ENCODE data around the gene TXNL4B.

The TXNL4B gene

DNA sequence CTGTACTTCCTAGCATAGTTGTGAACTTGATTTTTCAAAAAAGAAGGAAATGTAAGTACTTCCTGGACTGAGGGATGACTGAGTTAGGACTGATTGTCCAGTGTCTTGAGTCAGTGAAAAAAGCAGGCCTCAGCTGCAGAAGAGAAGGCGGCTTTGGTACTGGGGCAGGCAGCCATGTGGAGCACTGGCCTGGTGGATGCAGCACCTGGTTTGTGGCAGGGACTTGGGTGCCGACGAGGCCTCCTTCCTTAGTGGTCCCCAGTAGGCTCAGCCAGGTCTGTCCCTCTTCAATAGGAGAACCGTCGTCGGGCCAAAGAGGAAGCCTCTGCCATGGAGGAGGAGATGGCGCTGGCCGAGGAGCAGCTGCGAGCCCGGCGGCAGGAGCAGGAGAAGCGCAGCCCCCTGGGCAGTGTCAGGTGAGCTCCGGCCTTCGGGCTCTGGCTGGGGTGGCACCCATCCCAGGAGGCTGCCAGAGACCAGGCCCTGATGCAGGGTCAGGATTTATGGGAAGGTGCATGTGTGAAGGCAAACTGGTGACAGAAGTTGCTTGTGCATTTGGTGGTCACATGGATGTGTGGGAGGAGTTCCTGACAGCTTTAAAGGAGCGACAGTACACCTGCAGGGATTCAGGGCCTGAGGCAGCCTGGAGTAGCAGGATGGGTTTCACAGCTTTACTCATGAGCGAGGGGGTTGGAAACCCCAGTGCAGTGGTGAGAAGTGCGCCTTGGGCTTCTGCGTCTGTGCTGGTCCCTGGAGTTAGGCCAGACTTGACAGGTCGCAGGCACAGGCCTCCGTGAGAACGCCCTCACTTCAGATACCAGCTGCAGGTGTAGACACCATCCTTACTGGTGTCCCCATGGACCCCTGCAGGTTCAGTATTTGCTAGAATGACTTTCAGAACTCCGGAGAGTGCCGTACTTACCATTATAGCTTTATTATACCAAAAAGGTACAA lies 17.5 kb upstream of the TXNL4B start:
- H3K4me3 ChIP-seq (ENCODE audit: low read depth, low read length) = no peak overlapping the region
- H3K9me3 ChIP-seq (ENCODE audit: control insufficient read depth, insufficient read depth, low read depth, low read length) = no peaks in the 10 kb centered on the region
- H3K27ac ChIP-seq (ENCODE audit: extremely low read depth, low read depth, low read length) = no peak overlapping the region
- ChIA-PET POLR2A (no interaction called here), CTCF (interaction anchor here (0.5 to 1.1 kb wide), 2 partner anchors 16 to 42 kb away, joined by 3 read pairs; no protein-coding TSS in a partner anchor)
- H3K4me1 ChIP-seq (ENCODE audit: control insufficient read depth, insufficient read depth, low read length) = no peaks in the 10 kb centered on the region
- peaks cover 4 to 77% of the 10 kb centered on the region in 2 experiments; a peak in 2 of 3 replicates for H3K36me3 ChIP-seq (ENCODE audit: control insufficient read depth in 2 of 2, insufficient read depth in 1 of 2, low read length in 2 of 2)
- TF ChIP-seq ZSCAN16 (tag by site-specific recombination; IDR thresholded peaks at IDR 0.05) (no peak), ZFHX2 (tag by site-specific recombination; conservative IDR thresholded peaks at IDR 0.05) (no peak), ZFP3 (tag by site-specific recombination; IDR thresholded peaks at IDR 0.05; ENCODE audit: low read depth) (no peak), ZNF292 (tag by site-specific recombination; IDR thresholded peaks at IDR 0.05; ENCODE audit: borderline replicate concordance, low read depth) (no peak), ZXDB (tag by site-specific recombination; IDR thresholded peaks at IDR 0.05) (no peak)
- TF ChIP-seq, protein P1, sequence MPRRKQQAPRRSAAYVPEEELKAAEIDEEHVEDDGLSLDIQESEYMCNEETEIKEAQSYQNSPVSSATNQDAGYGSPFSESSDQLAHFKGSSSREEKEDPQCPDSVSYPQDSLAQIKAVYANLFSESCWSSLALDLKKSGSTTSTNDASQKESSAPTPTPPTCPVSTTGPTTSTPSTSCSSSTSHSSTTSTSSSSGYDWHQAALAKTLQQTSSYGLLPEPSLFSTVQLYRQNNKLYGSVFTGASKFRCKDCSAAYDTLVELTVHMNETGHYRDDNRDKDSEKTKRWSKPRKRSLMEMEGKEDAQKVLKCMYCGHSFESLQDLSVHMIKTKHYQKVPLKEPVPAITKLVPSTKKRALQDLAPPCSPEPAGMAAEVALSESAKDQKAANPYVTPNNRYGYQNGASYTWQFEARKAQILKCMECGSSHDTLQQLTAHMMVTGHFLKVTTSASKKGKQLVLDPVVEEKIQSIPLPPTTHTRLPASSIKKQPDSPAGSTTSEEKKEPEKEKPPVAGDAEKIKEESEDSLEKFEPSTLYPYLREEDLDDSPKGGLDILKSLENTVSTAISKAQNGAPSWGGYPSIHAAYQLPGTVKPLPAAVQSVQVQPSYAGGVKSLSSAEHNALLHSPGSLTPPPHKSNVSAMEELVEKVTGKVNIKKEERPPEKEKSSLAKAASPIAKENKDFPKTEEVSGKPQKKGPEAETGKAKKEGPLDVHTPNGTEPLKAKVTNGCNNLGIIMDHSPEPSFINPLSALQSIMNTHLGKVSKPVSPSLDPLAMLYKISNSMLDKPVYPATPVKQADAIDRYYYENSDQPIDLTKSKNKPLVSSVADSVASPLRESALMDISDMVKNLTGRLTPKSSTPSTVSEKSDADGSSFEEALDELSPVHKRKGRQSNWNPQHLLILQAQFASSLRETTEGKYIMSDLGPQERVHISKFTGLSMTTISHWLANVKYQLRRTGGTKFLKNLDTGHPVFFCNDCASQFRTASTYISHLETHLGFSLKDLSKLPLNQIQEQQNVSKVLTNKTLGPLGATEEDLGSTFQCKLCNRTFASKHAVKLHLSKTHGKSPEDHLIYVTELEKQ (tag by site-specific recombination; IDR thresholded peaks at IDR 0.05; ENCODE audit: borderline replicate concordance) = no peak

DNA sequence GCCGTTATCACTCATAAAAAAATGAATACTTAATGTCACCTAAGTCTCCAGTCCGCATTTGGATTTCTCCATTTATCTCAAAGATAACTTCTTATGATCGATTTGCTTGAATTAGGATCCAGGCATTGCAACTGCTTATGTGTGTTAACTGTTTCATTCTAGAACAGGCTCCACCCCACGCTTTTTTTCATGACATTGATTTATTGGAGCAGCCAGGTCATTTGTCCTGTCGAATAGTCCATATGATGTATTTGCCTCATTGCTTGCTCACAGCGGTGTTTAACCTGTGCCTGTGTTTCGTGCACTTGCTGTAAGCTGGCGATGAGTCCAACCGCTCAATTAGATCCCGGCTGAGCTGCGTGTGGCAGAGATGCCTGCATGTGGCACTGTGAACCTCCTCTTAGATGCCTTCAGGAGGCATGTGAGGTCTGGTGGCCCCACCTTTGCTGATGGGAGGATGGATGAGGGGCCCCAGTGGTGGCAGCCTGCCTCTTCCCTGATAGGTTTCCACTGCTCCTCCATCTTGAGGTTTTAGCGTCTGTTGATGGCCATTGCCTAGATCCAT lies 16.6 kb upstream of the TXNL4B start:
- Histone ChIP-seq H3K9me3 (ENCODE audit: control insufficient read depth, insufficient read depth, low read depth, low read length) (no peaks in the 10 kb centered on the region), H3K4me3 (ENCODE audit: low read depth, low read length) (no peak overlapping the region), H3K36me3 (ENCODE audit: control insufficient read depth in 2 of 2, insufficient read depth in 1 of 2, low read length in 2 of 2) (peaks cover 4 to 86% of the 10 kb centered on the region in 2 experiments; a peak in 2 of 3 replicates), H3K4me1 (ENCODE audit: control insufficient read depth, insufficient read depth, low read length) (no peaks in the 10 kb centered on the region), H3K27ac (ENCODE audit: extremely low read depth, low read depth, low read length) (no peak overlapping the region)
- CTCF ChIA-PET = no interaction called here
- TF ChIP-seq, protein P2, sequence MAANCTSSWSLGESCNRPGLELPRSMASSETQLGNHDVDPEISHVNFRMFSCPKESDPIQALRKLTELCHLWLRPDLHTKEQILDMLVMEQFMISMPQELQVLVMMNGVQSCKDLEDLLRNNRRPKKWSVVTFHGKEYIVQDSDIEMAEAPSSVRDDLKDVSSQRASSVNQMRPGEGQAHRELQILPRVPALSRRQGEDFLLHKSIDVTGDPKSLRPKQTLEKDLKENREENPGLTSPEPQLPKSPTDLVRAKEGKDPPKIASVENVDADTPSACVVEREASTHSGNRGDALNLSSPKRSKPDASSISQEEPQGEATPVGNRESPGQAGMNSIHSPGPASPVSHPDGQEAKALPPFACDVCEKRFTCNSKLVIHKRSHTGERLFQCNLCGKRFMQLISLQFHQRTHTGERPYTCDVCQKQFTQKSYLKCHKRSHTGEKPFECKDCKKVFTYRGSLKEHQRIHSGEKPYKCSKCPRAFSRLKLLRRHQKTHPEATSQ (tag by site-specific recombination; IDR thresholded peaks at IDR 0.05) = no peak
- TF ChIP-seq HOXC10 (CRISPR knock-in tag; IDR thresholded peaks at IDR 0.05) = no peak
- TF ChIP-seq REPIN1 (tag by site-specific recombination; IDR thresholded peaks at IDR 0.05; ENCODE audit: low read depth) = no peak
- TF ChIP-seq SCRT2 (tag by site-specific recombination; IDR thresholded peaks at IDR 0.05) = no peak
- TF ChIP-seq BCL11B (tag by site-specific recombination; IDR thresholded peaks at IDR 0.05; ENCODE audit: low read depth) = no peak
- no peak for TF ChIP-seq ZNF660 (tag by site-specific recombination; IDR thresholded peaks at IDR 0.05)
- POLR2A ChIA-PET = no interaction called here

DNA sequence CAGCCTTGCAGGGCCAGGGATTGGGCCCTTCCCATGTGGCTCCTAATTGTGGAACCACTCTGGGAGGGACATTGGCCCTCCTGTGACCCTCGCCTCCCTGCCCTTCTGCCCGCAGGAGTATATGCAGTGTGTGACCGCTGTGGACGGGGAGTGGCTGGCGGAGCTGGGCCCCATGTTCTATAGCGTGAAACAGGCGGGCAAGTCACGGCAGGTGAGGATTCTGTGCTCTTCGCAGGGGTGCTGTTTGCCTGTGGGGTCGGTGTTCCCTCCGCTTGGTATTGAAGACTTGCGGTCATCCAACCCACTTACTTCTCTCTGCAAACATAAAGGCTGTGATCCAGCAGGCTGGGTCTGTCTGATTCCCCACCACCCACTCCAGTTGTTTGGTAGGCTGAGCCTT lies 15.9 kb upstream of the TXNL4B start:
- H3K4me1 ChIP-seq (ENCODE audit: control insufficient read depth, insufficient read depth, low read length) = no peaks in the 10 kb centered on the region
- H3K36me3 ChIP-seq (ENCODE audit: control insufficient read depth in 2 of 2, insufficient read depth in 1 of 2, low read length in 2 of 2) = peaks cover 4 to 93% of the 10 kb centered on the region in 2 experiments; a peak in 2 of 3 replicates
- no peak overlapping the region for H3K27ac ChIP-seq (ENCODE audit: extremely low read depth, low read depth, low read length)
- ChIA-PET CTCF (no interaction called here), POLR2A (no interaction called here)
- no peak overlapping the region for H3K4me3 ChIP-seq (ENCODE audit: low read depth, low read length)
- no peaks in the 10 kb centered on the region for H3K9me3 ChIP-seq (ENCODE audit: control insufficient read depth, insufficient read depth, low read depth, low read length)
- TF ChIP-seq ZNF670 (tag by site-specific recombination; IDR thresholded peaks at IDR 0.05; ENCODE audit: low read depth) = no peak
- TF ChIP-seq ZBTB21 (tag by site-specific recombination; IDR thresholded peaks at IDR 0.05) = no peak
- TF ChIP-seq ZSCAN30 (tag by site-specific recombination; IDR thresholded peaks at IDR 0.05) = no peak
- TF ChIP-seq ZNF830 (tag by site-specific recombination; IDR thresholded peaks at IDR 0.05; ENCODE audit: low read depth) = no peak
- no peak for TF ChIP-seq ZNF585B (tag by site-specific recombination; IDR thresholded peaks at IDR 0.05)
- TF ChIP-seq ZNF623 (tag by site-specific recombination; IDR thresholded peaks at IDR 0.05) = no peak
- TF ChIP-seq, protein P3, sequence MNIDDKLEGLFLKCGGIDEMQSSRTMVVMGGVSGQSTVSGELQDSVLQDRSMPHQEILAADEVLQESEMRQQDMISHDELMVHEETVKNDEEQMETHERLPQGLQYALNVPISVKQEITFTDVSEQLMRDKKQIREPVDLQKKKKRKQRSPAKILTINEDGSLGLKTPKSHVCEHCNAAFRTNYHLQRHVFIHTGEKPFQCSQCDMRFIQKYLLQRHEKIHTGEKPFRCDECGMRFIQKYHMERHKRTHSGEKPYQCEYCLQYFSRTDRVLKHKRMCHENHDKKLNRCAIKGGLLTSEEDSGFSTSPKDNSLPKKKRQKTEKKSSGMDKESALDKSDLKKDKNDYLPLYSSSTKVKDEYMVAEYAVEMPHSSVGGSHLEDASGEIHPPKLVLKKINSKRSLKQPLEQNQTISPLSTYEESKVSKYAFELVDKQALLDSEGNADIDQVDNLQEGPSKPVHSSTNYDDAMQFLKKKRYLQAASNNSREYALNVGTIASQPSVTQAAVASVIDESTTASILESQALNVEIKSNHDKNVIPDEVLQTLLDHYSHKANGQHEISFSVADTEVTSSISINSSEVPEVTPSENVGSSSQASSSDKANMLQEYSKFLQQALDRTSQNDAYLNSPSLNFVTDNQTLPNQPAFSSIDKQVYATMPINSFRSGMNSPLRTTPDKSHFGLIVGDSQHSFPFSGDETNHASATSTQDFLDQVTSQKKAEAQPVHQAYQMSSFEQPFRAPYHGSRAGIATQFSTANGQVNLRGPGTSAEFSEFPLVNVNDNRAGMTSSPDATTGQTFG (tag by site-specific recombination; IDR thresholded peaks at IDR 0.05; ENCODE audit: borderline replicate concordance) = no peak
- TF ChIP-seq, protein P4, sequence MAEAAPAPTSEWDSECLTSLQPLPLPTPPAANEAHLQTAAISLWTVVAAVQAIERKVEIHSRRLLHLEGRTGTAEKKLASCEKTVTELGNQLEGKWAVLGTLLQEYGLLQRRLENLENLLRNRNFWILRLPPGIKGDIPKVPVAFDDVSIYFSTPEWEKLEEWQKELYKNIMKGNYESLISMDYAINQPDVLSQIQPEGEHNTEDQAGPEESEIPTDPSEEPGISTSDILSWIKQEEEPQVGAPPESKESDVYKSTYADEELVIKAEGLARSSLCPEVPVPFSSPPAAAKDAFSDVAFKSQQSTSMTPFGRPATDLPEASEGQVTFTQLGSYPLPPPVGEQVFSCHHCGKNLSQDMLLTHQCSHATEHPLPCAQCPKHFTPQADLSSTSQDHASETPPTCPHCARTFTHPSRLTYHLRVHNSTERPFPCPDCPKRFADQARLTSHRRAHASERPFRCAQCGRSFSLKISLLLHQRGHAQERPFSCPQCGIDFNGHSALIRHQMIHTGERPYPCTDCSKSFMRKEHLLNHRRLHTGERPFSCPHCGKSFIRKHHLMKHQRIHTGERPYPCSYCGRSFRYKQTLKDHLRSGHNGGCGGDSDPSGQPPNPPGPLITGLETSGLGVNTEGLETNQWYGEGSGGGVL (tag by site-specific recombination; IDR thresholded peaks at IDR 0.05) = no peak
- TF ChIP-seq ZNF394 (tag by site-specific recombination; IDR thresholded peaks at IDR 0.05; ENCODE audit: borderline replicate concordance) = no peak

Measured in HEK293 (cell line).